ENCODE results near the gene AEN.

AEN gene

DNA sequence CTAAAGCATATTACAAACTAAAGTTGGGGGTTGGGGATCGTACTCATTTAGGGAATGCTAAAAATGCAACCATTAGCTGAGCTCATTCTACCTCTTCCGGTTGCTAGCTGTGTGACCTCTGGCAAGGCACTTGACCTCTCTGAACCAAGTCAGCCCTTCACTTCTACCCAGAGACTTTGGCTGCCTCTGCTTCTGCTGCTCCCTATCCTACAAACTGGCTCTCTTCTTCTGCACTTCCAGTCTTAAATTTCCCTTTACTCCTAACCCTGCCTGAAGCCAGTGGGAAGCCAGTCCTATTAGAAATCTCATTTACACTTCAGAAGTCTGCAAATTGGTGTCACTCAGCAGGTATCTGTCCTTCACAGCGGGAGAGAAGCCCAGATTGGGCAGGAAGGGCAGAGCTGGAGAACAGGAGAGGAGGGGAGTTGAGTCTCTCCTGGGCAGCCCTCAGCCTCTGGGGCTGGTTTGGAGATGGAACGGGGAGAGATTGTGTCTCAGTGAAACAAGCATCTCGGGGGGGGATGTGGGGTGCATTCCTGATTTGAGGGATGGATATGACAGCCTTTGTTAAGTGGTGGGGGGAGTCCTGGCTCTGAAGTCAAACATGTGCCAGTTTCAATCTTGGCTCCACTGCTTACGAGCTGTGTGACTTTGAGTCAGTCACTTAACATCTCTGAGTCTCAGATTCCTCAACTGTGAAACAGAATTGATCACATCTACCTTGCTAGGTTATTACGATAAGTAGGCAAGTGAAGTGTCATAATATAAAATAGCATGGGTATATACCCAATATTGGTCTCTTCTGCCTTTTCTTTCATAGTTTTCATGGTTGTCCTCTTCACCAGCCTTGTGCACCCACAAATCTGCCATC lies 7.8 kb upstream of the AEN start:
- DNase-seq = no peak

DNA sequence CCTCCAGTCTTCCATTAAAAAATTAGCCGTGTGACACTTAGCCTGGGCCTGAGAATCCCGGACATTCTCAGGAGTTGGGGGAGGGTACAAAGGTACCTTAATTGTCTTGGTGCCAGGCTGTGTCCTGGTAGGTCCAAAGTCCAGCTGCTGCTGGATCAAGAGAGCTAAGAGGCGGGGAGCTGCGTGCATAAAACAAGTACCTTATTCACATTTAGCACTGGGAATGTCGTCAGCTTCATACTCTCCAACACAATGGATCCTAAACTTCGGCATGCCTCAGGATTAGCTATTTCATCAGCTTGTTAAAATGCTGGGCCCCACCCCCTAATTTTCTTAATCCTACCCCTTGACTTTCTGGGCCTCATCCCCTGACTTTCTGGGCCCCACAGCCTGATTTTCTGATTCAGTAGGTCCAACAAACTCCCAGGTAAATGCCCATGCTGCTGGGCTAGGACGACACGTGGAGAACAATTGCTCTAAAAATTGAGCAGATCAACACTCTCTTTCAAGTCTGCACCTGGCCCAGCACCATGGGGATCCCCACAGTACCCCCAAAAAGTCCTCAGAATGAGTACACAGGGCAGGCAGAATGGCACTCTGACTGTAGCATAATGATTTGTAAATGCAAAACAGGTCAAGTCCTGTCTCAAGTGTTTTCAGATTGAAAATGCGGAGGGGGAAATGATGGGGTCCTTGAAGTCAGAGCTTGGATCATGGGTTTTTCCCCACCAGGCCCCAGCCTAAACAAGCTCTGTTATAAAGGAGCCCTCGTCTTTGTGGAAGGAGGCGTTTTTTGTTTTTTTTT lies 5.6 kb upstream of the AEN start:
- DNase-seq = no peak

DNA sequence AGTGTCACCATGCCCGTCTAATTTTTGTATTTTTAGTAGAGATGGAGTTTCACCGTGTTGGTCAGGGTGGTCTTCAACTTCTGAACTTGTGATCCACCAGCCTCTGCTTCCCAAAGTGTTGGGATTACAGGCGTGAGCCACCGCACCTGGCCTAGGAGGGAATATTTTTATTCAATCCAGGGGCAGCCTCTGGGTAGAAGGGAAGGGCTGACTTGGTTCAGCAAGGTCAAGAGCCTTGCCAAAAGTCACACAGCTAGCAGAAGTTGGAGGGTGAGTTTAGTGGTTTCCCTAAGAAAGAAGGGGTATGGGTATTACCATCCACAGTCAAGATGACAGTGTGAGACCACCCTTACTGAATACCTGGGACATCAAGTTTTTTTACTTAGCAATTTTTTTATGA lies 4.9 kb upstream of the AEN start:
- DNase-seq = no peak

- no peak for DNase-seq
These were observed 4.0 kb upstream of the AEN start for GRCh38 chr15:88617031-88617722.

GRCh38 chr15:88617790-88618189 lies 3.4 kb upstream of the AEN start:
- DNase-seq = no peak

- no peak for DNase-seq
These were observed 2.5 kb upstream of the AEN start for GRCh38 chr15:88618686-88619085.

DNA sequence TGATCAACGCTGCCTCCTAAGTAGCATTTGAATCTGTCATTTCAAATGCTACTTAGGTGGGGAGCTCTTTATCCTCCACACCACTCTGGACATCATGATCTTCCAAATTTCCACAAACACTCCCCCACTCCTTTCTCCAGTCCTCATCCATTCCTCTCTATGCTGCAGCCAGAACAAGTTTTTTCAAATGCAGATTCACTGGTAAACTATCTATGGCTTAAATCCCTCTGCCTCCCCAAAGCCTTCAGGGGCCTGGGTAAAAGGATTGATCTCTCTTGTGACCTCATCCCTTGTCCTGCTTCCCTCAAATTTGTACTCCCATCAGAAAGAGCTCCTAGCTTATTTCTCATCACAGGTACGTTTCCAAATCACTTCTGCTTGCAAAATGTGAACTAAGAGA lies 1.3 kb upstream of the AEN start:
- DNase-seq = no peak

- peak in 1 of 2 experiments; percentile 31 for DNase-seq
These were observed 857 bp downstream of the AEN start for GRCh38 chr15:88621789-88622604.

DNA sequence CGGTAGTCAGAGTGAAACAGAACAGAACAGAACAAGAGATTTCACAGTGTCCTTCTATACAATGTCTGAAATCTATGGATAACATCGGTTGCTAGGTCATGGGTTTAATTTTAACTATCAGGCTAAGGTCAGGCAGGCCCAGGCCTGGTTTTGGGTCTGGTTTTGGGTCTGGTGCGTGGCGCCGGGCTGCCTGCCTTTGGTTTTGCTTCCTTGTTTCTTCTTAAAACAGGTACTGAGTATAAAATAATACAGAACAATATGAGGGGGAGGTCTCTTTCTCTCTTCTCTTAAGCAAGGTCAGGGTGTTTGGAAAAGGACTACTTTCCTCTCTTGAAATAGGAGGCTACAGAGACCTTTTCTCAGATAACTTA lies 1.4 kb downstream of the AEN start:
- DNase-seq = no peak

DNA sequence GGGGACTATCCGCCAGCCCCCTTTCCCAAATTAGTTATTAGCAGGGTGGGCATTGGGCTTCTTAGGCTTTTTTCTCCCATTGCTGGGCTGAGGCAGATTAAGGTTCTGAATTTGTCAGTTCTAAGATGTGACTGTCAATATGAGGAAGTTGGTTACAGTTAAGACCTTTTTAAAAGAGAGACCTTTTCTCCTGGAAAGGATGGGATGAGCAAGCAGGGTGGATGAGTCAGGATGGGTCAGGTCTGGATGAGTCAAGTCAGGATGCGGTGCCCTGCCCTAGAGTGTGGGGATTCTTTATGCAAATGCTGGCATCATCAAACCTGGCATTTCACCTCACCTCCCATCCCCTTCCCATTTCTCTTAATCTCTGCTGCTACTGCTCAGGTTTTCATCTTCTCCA lies 1.9 kb downstream of the AEN start:
- DNase-seq = no peak

DNA sequence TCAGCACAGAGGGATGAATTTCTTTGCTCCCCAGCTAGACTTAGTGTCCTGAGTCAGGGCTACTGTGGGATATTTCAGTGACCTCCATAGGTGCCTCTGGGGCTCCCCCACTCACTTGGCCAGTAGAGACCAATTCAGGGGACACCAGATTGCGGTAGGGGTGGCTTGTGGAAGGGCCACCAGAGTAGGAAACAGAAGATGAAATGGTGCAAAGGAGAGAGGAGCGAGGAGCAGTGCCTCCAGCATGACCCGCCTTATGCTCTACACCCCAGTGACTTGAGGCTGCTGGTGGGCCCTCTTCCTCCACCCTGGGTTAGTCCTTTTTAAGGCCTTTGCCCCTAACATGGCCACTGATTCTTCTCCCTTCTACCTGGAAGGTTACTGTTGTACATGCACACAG lies 2.5 kb downstream of the AEN start:
- no peak for DNase-seq

DNA sequence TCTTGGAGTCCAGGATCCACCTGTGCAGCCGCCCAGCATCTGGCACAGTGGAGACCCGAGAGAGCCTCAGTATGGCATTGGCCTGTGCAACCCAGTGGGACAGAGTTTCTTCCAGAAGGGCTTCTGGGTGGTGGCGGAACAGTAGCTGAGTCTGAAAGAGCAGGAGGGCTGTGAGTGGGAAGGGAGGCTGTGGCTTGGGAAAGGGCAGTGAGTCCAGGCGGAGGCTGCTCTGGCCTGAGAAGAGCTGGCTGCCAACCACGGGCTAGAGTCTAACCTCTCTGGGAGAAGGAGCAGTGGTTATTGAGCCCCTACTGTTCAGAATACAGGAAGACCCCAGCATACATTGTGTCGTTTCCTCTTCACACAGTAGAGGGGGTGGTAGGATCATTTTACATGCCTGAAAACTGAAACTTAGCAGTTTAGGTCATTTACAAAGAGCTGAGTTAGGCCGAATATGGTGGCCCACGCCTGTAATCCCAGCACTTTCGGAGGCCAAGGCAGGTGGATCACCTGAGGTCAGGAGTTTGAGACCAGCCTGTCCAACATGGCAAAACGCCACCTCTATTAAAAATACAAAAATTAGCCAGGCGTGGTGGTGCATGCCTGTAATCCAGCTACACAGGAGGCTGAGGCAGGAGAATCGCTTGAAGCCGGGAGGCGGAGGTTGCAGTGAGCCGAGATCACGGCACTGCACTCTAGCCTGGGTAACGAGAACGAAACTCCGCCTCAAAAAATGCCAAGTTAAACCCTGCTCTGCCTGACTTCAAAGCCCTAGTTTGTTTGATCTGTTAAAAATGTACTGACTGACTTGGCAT lies 3.2 kb downstream of the AEN start:
- DNase-seq = peak in 1 of 2 experiments; percentile 37

DNA sequence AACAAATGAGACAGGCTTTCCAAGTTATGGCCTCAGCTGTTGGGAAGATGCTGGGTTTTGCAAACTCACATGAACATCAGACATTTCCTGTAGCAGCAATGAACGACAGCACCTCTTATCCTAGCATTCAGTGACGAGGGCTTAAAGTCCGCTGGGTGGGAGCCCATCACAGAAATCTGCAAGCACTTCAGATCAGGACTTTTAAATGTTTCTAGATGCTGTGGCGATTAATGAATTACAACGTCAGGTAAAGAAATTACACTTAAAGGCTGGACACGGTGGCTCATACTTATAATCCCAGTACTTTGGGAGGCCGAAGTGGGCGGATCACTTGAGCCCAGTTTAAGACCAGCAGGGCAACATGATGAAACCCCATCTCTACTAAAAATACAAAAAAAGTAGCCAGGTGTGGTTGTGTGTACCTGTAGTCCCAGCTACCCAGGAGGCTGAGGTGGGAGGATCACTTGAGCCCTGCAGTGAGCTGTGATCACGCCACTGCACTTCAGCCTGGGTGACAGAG lies 3.9 kb downstream of the AEN start:
- no peak for DNase-seq

DNA sequence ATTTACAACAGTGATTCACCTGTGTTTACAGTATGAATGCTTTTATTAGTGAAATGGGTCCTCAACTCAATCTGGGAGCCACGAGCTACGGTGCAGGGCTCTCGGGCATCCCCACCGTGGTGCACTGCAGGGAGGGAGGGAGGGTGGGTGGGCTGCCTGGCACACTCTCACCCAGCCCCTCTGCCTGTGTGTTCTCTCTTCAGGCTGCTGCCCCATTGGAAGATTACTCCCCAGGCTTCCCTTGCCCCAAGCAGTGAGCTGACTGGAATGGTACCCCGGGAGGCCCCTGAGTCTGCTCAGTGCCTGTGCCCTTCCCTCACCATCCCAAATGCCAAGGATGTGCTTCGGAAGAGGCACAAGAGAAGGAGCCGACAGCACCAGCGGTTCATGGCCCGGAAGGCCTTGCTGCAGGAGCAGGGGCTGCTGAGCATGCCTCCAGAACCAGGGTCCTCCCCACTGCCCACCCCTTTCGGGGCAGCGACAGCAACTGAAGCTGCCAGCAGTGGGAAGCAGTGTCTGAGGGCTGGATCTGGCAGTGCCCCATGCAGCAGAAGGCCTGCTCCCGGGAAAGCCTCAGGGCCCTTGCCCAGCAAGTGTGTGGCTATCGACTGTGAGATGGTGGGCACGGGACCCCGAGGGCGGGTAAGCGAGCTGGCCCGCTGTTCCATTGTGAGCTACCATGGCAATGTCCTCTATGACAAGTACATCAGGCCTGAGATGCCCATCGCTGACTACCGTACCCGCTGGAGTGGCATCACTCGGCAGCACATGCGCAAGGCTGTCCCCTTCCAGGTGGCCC lies 5.0 kb downstream of the AEN start:
- no peak for DNase-seq

DNA sequence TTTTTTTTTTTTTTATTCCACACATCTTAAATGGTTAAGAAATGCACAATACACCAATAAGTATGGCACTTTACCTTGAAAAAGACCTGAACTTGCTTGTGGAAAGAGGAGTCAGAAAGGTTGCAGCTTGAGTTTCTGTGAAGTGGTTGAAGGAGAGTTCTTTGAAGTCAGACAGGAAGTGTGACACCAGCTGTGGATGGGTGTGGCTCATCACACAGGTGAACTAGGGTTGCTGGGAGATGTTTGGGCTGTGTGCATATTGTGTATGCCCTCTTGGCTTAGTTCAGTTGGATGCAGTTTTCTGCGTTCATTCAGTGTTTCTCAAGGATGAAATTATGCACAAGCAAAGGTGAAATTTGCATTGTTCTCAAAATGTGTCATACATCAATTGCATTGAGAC lies 6.3 kb downstream of the AEN start:
- no peak for DNase-seq

GRCh38 chr15:88628018-88628654 lies 7.0 kb downstream of the AEN start:
- peak in 1 of 2 experiments; percentile 12 for DNase-seq

DNA sequence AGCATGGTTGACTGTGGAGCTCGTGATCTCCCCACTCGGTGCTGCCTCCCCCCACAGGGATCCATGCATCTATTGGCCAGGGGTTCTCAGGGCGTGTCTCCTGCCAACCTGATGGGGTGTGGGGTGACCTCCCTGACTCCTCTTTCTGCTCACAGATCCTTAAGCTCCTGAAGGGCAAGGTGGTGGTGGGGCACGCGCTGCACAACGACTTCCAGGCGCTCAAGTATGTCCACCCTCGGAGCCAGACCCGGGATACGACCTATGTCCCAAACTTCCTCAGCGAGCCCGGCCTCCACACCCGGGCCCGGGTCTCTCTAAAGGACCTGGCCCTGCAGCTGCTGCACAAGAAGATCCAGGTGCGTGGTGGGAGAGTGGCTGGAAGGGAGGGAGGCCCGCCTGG lies 7.9 kb downstream of the AEN start:
- no peak for DNase-seq

- DNase-seq = no peak
These were observed 9.1 kb downstream of the AEN start for GRCh38 chr15:88630141-88630721.

DNA sequence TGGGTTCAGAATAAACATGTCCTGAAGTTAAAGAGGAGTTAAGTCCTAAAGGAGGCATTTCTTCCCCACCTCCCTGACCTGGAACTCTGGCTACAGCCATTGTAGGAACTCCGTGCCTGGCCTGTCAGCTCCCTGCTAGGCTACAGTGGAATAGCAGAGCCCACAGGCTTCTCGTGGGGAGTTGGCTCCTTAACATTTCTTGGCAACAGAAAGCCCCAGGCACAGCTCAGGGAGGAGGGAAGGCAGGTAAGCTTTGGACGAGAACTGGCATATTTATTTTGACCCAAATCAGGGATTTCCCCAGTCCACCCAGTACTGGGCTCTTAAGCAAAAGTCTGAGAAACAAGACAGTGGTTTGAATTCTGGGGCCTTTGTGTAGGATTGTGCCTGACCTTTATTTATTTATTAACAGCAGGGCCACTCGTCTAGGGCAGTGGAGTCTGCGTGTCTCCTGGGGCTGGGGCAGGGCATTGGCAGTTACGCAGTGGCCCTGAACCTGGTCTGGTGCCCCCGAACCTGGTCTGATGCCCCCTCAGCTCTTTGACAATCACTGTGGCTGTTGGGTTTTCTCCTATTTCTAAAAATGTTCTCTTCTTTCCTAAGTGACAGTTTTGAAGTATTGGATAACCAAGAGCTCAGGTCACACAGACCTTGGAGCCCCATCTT lies 9.8 kb downstream of the AEN start:
- DNase-seq = no peak

All from NCI-H524 (cell line).